Measurements from ENCODE around the gene MAPK7.

MAPK7 gene

DNA sequence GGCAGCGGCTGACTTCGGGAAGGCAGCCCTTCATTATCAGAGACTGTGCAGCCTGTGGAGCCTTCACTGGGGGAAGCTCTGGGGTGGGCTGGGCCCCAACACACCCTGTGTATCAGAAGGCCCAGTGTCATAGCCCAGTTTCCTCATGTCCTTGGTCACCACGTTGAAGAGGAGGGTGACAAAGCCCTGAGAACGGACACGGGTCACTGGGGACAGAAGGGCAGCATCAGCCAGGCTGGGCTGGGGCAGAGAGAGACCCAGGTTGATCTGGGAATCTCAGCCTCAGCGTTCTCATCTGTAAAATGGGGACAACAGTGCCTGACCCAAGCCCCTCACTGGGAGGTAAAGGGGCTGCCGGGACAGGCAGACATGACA, 35.1 kb upstream of the MAPK7 start:
- Histone ChIP-seq H3K9me3 (ENCODE audit: control insufficient read depth in 2 of 2, low read length in 2 of 2) (no peaks in the 10 kb centered on the region), H3K9ac (ENCODE audit: low read depth in 1 of 2, low read length in 2 of 2) (no peak overlapping the region), H3K36me3 (ENCODE audit: control insufficient read depth in 2 of 2, insufficient read depth in 2 of 2, low read length in 2 of 2) (no peaks in the 10 kb centered on the region), H3K4me3 (ENCODE audit: low read length in 2 of 2) (no peak overlapping the region), H3K27ac (ENCODE audit: low read depth in 2 of 2, low read length in 2 of 2) (no peak overlapping the region), H3K27me3 (ENCODE audit: control insufficient read depth in 2 of 2, insufficient read depth in 2 of 2, low read length in 2 of 2) (no peaks in the 10 kb centered on the region), H3K4me1 (ENCODE audit: control insufficient read depth in 2 of 2, insufficient read depth in 2 of 2, low read length in 2 of 2) (peaks cover 0 to 11% of the 10 kb centered on the region in 2 donors)

DNA sequence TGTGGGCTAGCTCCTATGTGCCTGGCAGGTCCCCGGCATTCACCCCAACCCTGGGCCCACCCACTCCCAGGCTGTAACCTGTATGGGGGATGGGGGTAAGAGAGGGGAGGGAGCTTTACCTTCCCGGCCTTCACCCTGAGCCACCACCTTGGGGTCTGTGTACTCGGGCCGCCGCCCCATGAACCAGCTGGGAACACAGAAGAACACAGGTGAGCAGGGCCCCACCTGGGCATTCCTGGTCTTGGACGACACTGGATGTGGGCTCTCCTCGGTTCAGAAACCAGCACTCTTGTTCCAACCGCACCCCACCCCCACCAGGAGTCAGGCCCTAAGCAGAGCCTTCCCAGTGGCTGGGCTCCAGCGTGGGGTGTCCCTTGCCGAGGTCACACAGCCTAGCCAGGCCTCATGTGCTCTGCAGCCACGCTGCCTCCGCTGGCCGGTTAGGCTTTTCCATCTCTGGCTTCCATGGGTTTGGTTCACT, 34.6 kb upstream of the MAPK7 start:
- Histone ChIP-seq H3K36me3 (ENCODE audit: control insufficient read depth in 2 of 2, insufficient read depth in 2 of 2, low read length in 2 of 2) (no peaks in the 10 kb centered on the region), H3K4me1 (ENCODE audit: control insufficient read depth in 2 of 2, insufficient read depth in 2 of 2, low read length in 2 of 2) (peaks cover 0 to 14% of the 10 kb centered on the region in 2 donors), H3K4me3 (ENCODE audit: low read length in 2 of 2) (no peak overlapping the region), H3K27me3 (ENCODE audit: control insufficient read depth in 2 of 2, insufficient read depth in 2 of 2, low read length in 2 of 2) (no peaks in the 10 kb centered on the region), H3K27ac (ENCODE audit: low read depth in 2 of 2, low read length in 2 of 2) (no peak overlapping the region), H3K9me3 (ENCODE audit: control insufficient read depth in 2 of 2, low read length in 2 of 2) (no peaks in the 10 kb centered on the region), H3K9ac (ENCODE audit: low read depth in 1 of 2, low read length in 2 of 2) (no peak overlapping the region)

DNA sequence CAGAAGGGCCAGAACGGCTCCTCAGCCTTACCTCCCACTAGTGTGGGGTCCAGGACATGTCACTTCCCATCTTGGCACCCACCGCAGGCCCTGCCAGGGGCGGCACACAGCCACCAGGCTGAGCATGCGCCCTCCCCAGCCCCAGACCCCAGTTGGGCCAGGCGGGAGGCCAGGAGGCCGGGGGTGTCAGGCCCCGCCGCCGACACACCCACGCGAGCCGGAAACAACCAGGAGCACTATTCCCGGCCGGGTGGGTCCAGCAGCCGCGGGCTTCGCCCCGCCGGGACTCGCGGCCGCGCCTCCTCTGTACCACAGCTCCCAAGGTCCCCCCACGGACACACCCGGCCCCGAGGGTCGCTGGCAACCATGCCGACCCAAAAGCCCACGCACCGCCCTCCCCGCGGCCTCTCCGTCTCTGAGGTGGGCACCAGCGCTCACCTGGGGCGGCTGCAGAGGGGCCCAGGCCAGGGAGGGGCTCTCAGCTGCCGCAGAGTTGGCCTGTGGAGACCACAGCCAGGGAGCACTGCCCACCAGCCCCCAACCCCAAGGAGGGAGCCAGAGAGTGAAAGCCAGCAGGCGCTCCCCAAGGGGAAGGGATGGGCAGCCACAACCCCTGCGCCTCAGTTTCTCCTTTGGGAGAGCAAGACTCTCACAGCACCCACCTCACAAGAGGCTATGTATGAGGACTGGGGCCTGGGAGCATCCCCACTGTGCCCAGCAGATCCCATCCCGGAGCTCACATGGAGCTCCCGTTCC, 33.8 kb upstream of the MAPK7 start:
- Histone ChIP-seq H3K36me3 (ENCODE audit: control insufficient read depth in 2 of 2, insufficient read depth in 2 of 2, low read length in 2 of 2) (no peaks in the 10 kb centered on the region), H3K4me1 (ENCODE audit: control insufficient read depth in 2 of 2, insufficient read depth in 2 of 2, low read length in 2 of 2) (peaks cover 0 to 14% of the 10 kb centered on the region in 2 donors), H3K4me3 (ENCODE audit: low read length in 2 of 2) (no peak overlapping the region), H3K27ac (ENCODE audit: low read depth in 2 of 2, low read length in 2 of 2) (no peak overlapping the region), H3K9me3 (ENCODE audit: control insufficient read depth in 2 of 2, low read length in 2 of 2) (no peaks in the 10 kb centered on the region), H3K27me3 (ENCODE audit: control insufficient read depth in 2 of 2, insufficient read depth in 2 of 2, low read length in 2 of 2) (no peaks in the 10 kb centered on the region), H3K9ac (ENCODE audit: low read depth in 1 of 2, low read length in 2 of 2) (no peak overlapping the region)

DNA sequence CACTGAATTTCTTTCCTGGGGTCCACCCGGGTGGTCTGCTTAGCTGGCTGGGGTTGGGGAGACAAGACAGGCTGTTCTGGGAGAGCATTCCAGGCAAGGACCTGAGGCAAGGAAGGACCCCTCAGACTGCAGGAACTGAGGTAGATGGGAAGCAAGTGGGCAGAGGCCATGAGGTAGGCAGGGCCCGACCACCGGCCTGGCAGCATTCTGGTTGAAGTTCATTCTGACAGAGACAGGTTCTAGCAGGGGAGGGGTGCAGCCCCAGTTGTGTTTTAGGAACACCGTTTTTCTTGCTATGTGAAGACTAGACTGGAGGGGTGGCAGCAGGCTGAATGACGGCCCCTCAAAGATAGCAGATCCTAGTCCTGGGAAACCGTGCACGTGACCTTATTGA, 33.2 kb upstream of the MAPK7 start:
- H3K9ac ChIP-seq (ENCODE audit: low read depth in 1 of 2, low read length in 2 of 2) = no peak overlapping the region
- no peaks in the 10 kb centered on the region for H3K9me3 ChIP-seq (ENCODE audit: control insufficient read depth in 2 of 2, low read length in 2 of 2)
- H3K27ac ChIP-seq (ENCODE audit: low read depth in 2 of 2, low read length in 2 of 2) = no peak overlapping the region
- no peaks in the 10 kb centered on the region for H3K36me3 ChIP-seq (ENCODE audit: control insufficient read depth in 2 of 2, insufficient read depth in 2 of 2, low read length in 2 of 2)
- H3K27me3 ChIP-seq (ENCODE audit: control insufficient read depth in 2 of 2, insufficient read depth in 2 of 2, low read length in 2 of 2) = no peaks in the 10 kb centered on the region
- H3K4me3 ChIP-seq (ENCODE audit: low read length in 2 of 2) = no peak overlapping the region
- peaks cover 0 to 14% of the 10 kb centered on the region in 2 donors for H3K4me1 ChIP-seq (ENCODE audit: control insufficient read depth in 2 of 2, insufficient read depth in 2 of 2, low read length in 2 of 2)

DNA sequence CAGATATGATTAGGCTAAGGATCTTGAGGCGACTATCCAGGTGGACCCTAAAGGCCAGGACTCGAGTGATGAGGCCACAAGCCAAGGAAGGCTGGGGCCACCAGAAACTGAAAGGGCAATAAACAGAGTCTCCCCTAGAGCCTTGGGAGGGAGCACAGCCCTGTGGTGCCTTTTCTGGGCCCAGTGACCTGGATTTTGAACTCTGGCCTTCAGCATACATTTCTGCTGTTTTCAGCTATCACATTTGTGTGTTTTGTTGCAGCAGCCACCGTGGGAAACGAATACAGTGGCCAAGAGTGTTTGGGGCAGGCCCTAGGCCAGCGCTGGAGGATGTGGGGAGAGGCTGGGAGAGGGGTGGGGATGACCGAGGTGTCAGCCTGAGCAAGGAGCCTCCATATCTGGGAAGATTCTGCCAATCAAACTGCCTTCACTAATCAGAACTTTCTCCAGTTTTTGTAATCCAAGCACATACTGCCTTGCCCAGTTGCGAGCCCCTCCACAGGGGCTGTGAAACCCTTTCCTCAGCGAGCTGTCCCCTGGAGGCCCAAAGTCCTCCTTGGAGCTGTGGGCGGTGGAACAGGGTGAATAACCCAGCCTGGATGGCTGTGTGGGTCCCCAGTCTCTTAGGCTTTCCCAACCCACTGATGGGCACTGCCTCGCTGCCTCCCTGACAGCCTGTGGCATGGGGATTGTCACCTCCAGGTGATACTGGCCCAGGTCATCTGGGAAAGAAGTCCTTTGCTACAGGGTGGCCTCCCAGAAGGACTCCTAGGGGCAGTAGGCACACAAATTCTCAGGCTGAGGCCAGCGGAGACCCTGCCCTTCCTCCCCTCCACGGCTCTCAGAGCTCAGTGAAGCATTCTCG, 32.6 kb upstream of the MAPK7 start:
- Histone ChIP-seq H3K27ac (ENCODE audit: low read depth in 2 of 2, low read length in 2 of 2) (peak overlapping the region; percentile 23 to 26), H3K9ac (ENCODE audit: low read depth in 1 of 2, low read length in 2 of 2) (peak overlapping the region in 1 of 2 donors; percentile 11), H3K36me3 (ENCODE audit: control insufficient read depth in 2 of 2, insufficient read depth in 2 of 2, low read length in 2 of 2) (no peaks in the 10 kb centered on the region), H3K9me3 (ENCODE audit: control insufficient read depth in 2 of 2, low read length in 2 of 2) (no peaks in the 10 kb centered on the region), H3K27me3 (ENCODE audit: control insufficient read depth in 2 of 2, insufficient read depth in 2 of 2, low read length in 2 of 2) (no peaks in the 10 kb centered on the region), H3K4me1 (ENCODE audit: control insufficient read depth in 2 of 2, insufficient read depth in 2 of 2, low read length in 2 of 2) (peaks cover 0 to 14% of the 10 kb centered on the region in 2 donors), H3K4me3 (ENCODE audit: low read length in 2 of 2) (no peak overlapping the region)

DNA sequence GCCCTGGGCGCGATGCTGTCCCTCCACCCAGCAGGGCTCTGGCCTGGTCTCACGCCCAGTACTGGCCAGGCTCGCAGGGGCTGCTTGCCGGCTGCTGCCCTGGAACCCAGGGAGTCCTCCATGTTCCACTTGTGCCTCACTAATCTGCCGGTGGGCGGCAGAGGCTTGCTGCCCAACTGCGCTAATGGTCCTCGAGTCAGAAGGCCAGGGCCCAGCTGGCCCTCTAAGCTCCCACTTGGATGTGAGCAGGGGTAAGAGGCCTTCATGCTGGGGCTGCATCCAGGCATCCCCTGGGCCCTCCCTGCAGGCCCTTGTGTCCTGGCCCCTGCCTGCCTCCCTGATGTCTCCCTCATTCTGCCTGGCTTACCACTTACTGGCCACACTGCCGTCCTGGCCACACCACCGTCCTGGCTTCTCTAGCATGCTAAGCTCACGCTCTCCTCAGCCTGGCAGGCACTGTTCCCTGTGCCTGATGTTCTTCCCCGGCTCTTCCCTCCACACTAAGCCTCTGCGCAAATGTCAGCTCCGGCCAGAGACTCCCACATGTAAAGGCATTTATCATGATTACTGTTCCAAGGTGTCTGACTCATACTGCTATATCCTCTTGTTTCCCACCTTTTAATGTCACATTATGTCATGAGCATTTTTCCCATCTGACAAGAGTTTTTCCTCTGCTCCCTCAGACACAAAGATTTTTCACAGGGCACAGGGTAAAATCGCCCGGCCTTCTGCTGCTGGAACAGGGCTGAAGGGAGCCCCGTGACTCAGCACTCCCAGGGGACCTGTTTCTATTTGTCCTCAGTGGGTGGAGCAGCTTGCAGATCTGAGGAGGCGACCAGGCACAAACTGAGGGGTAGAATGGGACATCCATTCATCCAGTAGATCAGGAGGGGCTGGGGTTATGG, 31.7 kb upstream of the MAPK7 start:
- Histone ChIP-seq H3K27me3 (ENCODE audit: control insufficient read depth in 2 of 2, insufficient read depth in 2 of 2, low read length in 2 of 2) (no peaks in the 10 kb centered on the region), H3K9ac (ENCODE audit: low read depth in 1 of 2, low read length in 2 of 2) (peak overlapping the region in 1 of 2 donors; percentile 22), H3K4me1 (ENCODE audit: control insufficient read depth in 2 of 2, insufficient read depth in 2 of 2, low read length in 2 of 2) (peaks cover 0 to 14% of the 10 kb centered on the region in 2 donors), H3K27ac (ENCODE audit: low read depth in 2 of 2, low read length in 2 of 2) (peak overlapping the region; percentile 23 to 26), H3K9me3 (ENCODE audit: control insufficient read depth in 2 of 2, low read length in 2 of 2) (no peaks in the 10 kb centered on the region), H3K36me3 (ENCODE audit: control insufficient read depth in 2 of 2, insufficient read depth in 2 of 2, low read length in 2 of 2) (no peaks in the 10 kb centered on the region), H3K4me3 (ENCODE audit: low read length in 2 of 2) (no peak overlapping the region)

DNA sequence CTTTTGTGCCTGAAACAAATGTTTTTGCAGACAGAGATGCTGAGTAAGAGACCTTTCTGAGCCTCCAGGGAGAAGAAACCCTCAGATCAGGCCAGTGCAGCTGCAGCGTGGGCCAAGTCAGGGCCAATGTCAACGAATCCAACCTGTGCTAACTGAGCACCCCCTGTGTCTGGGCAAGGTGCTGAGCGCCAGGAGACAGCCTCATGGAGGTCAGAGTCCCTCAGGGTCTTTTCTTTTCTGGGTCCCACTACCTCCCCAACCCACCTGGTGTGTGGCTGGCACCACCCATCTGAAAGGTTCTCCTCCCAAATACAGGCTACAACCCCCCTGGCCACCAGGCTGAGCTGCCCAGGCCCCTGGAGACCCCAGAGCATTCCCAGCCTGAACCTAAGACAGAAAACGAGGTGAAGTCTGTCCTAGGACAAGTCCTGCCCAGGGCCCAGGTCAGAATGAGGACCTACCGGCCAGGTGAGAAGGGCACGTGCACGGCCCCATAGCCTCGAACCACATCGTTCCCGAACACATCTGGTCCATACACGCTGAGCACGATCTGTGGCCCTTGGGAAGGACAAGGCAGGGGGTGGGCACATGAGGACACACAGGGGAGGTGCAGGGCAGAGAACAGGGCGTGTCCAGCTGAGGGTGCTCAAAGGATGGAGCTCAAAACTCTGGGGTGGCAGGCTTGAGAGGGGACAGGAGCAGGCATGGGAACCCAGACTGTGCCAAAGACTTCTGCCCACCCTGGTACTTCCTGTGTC, 30.8 kb upstream of the MAPK7 start:
- no peaks in the 10 kb centered on the region for H3K36me3 ChIP-seq (ENCODE audit: control insufficient read depth in 2 of 2, insufficient read depth in 2 of 2, low read length in 2 of 2)
- no peaks in the 10 kb centered on the region for H3K9me3 ChIP-seq (ENCODE audit: control insufficient read depth in 2 of 2, low read length in 2 of 2)
- peak overlapping the region in 1 of 2 donors; percentile 26 for H3K27ac ChIP-seq (ENCODE audit: low read depth in 2 of 2, low read length in 2 of 2)
- peak overlapping the region in 1 of 2 donors; percentile 22 for H3K9ac ChIP-seq (ENCODE audit: low read depth in 1 of 2, low read length in 2 of 2)
- H3K4me1 ChIP-seq (ENCODE audit: control insufficient read depth in 2 of 2, insufficient read depth in 2 of 2, low read length in 2 of 2) = peaks cover 0 to 14% of the 10 kb centered on the region in 2 donors
- no peak overlapping the region for H3K4me3 ChIP-seq (ENCODE audit: low read length in 2 of 2)
- H3K27me3 ChIP-seq (ENCODE audit: control insufficient read depth in 2 of 2, insufficient read depth in 2 of 2, low read length in 2 of 2) = no peaks in the 10 kb centered on the region

DNA sequence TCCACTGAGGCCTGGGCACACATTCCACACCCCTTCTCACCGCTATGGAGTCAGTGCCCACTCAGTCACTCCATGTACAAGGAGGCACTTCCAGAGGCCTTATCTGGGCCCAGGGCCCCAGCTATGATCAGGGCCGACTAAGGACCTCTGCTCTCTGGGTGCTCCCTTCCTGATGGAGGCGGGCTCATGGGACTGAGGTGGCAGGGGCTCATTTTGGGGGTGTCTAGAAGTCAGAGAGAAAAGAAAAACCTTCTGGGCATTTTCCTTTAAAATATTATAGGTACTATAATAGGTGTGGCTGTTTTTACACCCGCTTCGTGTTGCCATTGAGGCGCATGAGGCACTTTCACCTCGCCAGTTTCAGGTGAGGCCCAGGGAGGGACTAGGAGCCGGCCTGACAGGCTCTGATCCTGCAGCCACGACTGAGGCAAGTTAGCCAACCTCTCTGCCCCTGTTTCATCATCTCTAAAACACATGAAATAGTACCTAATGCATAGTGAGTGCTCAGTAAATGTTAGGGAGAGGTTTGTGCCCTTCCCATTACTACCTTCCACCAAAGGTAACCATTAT, 30.1 kb upstream of the MAPK7 start:
- Histone ChIP-seq H3K27ac (ENCODE audit: low read depth in 2 of 2, low read length in 2 of 2) (no peak overlapping the region), H3K4me1 (ENCODE audit: control insufficient read depth in 2 of 2, insufficient read depth in 2 of 2, low read length in 2 of 2) (peaks cover 0 to 14% of the 10 kb centered on the region in 2 donors), H3K9me3 (ENCODE audit: control insufficient read depth in 2 of 2, low read length in 2 of 2) (no peaks in the 10 kb centered on the region), H3K9ac (ENCODE audit: low read depth in 1 of 2, low read length in 2 of 2) (peak overlapping the region in 1 of 2 donors; percentile 1), H3K27me3 (ENCODE audit: control insufficient read depth in 2 of 2, insufficient read depth in 2 of 2, low read length in 2 of 2) (no peaks in the 10 kb centered on the region), H3K4me3 (ENCODE audit: low read length in 2 of 2) (no peak overlapping the region), H3K36me3 (ENCODE audit: control insufficient read depth in 2 of 2, insufficient read depth in 2 of 2, low read length in 2 of 2) (no peaks in the 10 kb centered on the region)

DNA sequence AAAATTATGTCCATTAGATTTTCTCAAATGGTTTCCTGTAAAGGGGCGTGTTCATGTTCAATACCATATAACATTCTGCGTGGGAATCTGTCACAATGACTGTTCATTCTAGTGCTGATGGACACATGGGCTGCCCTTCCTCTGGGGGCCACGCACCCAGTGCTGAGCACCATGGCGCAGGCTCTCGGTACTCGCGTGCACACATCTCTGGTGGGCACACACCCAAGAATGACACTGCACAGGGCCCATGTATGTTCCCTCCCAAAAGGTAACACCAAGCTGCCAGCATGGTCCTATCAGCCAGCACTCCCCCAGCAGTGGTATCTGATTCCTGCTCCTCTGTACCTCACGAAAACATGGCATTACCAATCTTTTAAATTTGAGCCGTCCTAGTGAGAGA, 29.5 kb upstream of the MAPK7 start:
- no peaks in the 10 kb centered on the region for H3K9me3 ChIP-seq (ENCODE audit: control insufficient read depth in 2 of 2, low read length in 2 of 2)
- H3K36me3 ChIP-seq (ENCODE audit: control insufficient read depth in 2 of 2, insufficient read depth in 2 of 2, low read length in 2 of 2) = no peaks in the 10 kb centered on the region
- no peak overlapping the region for H3K4me3 ChIP-seq (ENCODE audit: low read length in 2 of 2)
- no peak overlapping the region for H3K27ac ChIP-seq (ENCODE audit: low read depth in 2 of 2, low read length in 2 of 2)
- peaks cover 0 to 14% of the 10 kb centered on the region in 2 donors for H3K4me1 ChIP-seq (ENCODE audit: control insufficient read depth in 2 of 2, insufficient read depth in 2 of 2, low read length in 2 of 2)
- no peak overlapping the region for H3K9ac ChIP-seq (ENCODE audit: low read depth in 1 of 2, low read length in 2 of 2)
- H3K27me3 ChIP-seq (ENCODE audit: control insufficient read depth in 2 of 2, insufficient read depth in 2 of 2, low read length in 2 of 2) = no peaks in the 10 kb centered on the region
